NCI-H128 (cell line): ENCODE data around the gene PAK6.

Source experiments
- DNase-seq: peaks from one replicate; lab custom pipeline; 2025; ENCODE audit not compliant: unreplicated experiment; lab: John Stamatoyannopoulos, UW

Gene PAK6

DNA sequence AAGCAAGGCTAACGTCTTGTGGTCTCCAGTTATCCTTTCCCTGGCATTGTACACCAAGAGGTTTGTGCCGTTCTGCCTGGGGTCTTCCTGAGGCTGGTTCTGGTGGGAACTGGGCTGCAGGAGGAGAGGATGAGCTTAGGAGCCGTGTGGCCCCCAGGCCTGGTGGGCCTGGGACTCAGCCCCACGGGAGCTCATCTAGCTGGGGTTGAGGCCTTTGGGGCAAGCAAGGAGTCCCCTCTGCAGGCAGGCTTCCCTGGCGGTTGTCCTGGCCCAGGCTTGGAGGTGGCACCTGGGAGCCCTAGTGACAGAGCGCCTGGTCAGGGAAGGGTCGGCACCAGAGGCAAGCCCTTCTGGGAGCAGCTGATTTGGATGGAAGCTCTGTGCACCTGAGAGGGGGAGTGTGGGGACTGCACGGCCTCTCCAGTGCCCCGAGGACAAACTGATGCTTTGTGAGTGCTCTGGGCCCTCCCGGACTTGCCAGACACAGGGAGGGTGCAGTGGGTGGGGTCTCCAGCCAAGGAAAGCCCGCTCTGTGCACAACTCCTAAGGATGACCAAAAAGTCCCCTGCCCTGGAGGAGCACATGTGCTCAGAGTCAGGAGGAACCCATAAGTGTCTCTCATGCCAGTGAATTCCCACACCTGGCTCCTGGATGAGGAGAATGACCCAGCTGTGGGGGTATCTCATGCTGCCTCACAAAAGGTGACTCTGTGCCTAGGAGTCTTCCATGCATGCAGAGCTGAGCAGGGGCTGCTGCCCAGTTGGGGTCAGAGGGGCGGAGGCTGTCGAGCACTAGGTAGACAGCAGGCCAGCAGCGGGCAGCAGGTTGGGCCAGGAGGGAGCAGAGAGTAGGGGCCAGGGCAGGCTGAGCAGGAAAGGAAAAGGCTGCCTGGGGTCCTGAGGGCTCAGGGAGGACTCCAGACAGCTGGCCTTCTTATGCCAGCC is 2.7 kb downstream of the PAK6 start:
- no peak for DNase-seq

GRCh38 chr15:40242213-40242599 is 3.3 kb downstream of the PAK6 start:
- DNase-seq = no peak

DNA sequence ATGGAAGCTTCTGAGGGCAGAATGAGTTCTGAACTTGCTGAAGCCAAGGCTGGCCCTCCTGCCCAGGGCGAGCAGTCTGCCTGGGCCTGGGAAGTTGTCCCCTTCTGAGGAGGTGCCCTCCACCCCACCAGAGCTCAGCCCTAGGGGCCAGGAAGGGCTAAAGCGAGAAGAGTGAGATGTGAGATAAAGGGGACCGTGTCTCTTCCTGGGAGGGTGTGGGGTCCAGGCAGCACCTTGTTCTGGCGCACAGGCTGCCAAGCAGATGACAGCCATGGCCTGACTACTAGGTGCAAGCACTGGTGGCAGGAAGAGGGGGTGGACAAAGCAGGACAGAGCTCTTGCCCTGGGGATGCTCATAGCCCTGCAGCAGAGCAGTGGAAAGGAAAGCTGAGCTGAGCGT is 3.7 kb downstream of the PAK6 start:
- no peak for DNase-seq

- DNase-seq = no peak
Observed at GRCh38 chr15:40243126-40243810, 4.4 kb downstream of the PAK6 start.

DNA sequence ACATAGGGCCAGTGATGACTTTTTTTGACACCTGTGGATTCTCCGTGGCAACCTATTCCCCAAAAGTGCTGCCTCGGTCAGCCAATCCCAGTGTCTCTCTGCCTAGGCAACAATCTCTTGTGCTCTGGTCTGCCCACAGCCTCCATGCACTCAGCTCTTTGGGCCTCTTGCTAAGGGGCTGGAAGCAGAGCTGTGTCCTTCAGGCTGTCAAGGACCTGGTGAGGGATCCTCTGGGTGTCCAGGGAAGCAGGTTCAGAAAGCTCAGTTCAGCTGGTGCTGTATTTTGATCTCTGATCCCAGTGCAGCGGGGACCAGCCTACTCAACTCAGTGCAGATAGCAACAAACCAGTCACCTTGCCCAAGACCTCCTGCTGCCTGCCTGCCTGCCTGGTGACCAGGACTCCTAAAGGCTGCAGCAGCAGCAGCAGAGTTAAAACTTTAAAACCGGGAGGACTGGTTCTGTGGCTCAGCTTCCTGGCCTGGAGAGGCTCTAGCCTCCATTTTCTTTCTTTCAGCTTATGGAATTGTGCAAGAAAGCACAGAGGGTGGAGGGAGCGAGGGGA is 6.2 kb downstream of the PAK6 start:
- DNase-seq = no peak

- DNase-seq = no peak
Observed at GRCh38 chr15:40245666-40246450, 7.0 kb downstream of the PAK6 start.

GRCh38 chr15:40246496-40247280 is 7.8 kb downstream of the PAK6 start:
- DNase-seq = no peak

GRCh38 chr15:40247406-40247971 is 8.6 kb downstream of the PAK6 start:
- no peak for DNase-seq

GRCh38 chr15:40248006-40248783 is 9.3 kb downstream of the PAK6 start:
- DNase-seq = no peak

- DNase-seq = no peak
Observed at GRCh38 chr15:40249477-40250303, 10.8 kb downstream of the PAK6 start.

GRCh38 chr15:40250304-40250656 is 11.4 kb downstream of the PAK6 start:
- DNase-seq = no peak

- DNase-seq = no peak
Observed at GRCh38 chr15:40250771-40251483, 12.1 kb downstream of the PAK6 start.

GRCh38 chr15:40251486-40252140 is 12.8 kb downstream of the PAK6 start:
- no peak for DNase-seq

- no peak for DNase-seq
Observed at GRCh38 chr15:40252141-40252437, 13.2 kb downstream of the PAK6 start.

DNA sequence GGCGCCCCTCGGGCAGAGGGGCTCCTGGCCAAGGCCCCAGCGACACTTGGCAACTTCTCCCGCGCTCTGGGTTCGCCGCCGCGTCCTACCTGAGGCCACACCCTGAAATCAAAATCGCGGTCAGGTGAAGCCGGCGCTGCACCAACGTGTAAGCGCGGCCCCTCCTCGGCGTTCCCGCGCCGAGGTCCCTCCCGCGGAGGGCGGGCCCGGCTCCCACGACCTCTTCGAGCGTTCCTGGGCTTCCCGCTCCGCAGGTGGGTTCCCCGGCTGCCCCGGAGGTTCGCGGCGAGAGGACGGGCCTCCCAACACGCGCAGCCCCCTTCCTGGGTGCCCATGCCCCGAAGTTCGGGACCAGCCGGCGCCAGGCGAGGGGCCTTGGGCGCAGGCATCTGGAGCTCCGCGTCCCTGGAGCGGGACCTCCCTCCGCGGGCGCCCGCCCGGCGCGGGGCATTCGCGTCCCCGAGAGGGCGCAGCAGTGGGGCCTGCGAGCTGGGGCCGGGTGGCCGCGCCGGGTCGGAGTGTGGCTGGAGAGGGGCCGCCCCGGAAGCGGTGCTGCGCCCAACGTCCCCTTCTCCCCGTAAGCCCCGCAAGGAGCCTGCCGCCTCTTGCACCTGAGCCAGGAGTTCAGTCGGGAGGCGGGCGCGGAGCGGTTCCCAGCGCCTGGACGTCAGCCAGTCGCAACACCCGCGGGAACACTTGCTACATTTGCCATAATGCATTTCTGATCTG is 13.7 kb downstream of the PAK6 start:
- DNase-seq = no peak

GRCh38 chr15:40253167-40253790 is 14.4 kb downstream of the PAK6 start:
- no peak for DNase-seq
